GM19452 (cell line): ENCODE data around the gene LRRTM4.

Source experiments
- ATAC-seq: cut with Tn5 transposase; IDR thresholded peaks from one replicate; pipeline ENCODE4 v1.9.1; 2021; ENCODE audit not compliant: unreplicated experiment

The LRRTM4 gene

DNA sequence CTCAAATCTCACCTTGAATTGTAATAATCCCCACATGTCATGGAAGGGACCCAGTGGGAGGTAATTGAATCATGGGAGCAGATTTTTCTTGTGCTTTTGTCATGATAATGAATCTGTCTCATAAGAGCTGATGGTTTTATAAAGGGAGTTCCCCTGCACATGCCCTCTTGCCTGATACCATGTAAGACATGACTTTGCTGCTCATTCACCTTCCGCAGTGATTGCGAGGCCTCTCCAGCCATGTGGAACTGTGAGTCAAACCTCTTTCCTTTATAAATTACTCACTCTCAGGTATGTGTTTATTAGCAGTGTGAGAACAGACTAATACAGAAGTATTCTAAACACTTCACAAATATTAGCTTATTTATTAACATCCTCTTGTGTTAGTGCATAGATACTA, 516.7 kb downstream of the LRRTM4 start:
- ATAC-seq = no peak

- ATAC-seq = no peak
These were observed 520.3 kb downstream of the LRRTM4 start for GRCh38 chr2:77001895-77002294.

GRCh38 chr2:76998704-76999103, 523.5 kb downstream of the LRRTM4 start:
- no peak for ATAC-seq

DNA sequence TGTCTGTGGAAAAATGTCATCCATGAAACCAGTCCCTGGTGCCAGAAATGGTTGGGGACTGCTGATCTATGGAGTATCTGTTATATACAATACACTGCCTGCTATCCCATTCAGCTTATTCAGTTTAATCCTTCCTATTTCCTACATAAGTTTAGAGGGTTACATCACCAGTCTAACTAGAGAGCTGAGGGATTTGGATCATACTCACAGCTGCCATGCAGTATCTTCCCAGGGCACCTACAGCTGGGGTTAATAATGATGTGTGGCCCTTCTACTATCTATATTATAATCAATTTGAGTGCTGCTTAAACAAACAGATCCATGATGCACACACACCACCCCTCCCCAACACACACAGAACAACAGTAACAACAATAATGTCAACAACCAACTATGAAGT, 524.0 kb downstream of the LRRTM4 start:
- ATAC-seq = no peak

DNA sequence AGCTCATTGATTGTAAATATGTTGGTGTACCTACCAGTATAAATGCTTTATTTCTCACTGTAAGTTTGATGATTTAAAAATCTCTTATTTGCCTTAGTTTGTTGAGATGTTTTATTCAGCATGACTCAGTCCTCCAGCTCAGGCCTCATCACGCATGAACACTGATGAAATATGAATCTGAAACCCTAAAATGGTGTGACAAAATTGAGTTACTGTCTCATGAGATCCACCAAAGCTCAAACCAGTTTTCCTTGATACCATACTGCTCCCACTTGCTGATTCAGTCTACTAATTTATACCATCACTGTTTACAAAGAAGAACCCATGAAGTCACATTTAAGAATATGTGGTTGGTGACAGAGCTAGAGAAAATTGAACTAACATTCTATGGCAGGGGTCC, 524.9 kb downstream of the LRRTM4 start:
- no peak for ATAC-seq

DNA sequence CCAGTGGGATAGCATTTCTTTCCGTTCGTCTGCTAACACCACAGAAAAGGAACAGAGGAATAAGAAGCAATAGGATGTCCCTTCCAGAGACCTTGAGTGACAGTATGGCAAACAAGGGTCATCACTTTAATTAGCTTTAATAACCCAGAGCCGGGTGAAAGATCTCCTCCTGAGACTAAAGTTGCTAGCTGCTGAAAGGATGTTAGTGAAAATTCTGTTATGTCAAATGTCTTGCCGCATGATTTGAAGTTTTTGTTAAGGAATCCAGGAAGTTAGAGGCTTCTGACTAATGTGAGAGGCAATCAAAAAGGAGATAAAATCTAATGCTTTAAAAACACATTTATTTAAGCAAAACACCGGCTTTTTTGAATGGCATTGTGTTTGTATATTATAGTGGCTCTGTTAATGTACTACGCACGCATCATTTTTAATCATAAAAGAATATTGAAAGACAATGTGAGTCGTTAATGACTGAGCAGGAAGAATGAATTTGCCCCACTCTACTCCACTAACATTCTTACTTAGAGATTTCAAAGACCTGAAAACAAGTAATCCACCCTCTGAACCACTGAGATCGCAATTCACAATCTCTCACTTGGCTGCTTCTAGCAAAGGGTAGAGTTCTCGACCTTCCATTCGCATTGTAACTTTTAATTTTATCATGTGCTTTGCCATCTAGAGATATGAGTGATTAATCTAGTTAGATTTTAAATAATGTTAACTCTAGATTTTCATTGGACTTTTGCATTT, 536.6 kb downstream of the LRRTM4 start:
- ATAC-seq = no peak

GRCh38 chr2:76984359-76984758, 537.8 kb downstream of the LRRTM4 start:
- ATAC-seq = no peak

DNA sequence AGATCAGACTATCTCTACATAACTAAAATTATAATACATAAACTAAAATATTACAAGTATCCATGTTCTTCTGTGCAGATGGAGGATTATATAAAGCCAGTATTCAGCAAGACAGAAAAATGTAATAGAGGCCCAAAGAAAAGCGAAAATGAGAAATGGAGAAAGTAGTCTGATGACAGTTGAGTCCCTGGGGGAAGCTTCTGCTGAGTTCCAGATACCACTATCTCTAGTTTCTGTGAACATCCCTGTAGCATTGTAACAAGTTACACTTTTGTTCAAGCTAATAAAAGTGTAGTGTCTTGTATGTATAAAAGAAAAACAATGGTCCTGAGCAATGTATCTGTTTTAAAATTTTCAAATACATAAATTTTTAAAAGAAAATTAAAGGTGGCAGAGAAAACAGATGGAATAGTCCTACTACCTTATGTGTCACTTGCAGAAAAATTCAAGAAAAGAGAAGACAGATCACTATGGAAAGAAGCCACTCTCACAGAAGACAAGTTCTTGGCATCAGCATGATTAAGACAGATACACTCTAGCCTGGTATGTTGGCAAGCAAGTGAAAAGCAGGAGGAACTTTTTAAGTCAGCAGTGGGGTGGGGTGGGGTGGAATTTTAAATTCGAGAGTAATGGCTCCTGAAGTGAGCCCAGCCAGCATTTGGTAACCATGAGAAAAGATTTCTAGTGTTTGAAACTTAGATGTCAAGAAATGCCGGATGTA, 541.9 kb downstream of the LRRTM4 start:
- no peak for ATAC-seq

DNA sequence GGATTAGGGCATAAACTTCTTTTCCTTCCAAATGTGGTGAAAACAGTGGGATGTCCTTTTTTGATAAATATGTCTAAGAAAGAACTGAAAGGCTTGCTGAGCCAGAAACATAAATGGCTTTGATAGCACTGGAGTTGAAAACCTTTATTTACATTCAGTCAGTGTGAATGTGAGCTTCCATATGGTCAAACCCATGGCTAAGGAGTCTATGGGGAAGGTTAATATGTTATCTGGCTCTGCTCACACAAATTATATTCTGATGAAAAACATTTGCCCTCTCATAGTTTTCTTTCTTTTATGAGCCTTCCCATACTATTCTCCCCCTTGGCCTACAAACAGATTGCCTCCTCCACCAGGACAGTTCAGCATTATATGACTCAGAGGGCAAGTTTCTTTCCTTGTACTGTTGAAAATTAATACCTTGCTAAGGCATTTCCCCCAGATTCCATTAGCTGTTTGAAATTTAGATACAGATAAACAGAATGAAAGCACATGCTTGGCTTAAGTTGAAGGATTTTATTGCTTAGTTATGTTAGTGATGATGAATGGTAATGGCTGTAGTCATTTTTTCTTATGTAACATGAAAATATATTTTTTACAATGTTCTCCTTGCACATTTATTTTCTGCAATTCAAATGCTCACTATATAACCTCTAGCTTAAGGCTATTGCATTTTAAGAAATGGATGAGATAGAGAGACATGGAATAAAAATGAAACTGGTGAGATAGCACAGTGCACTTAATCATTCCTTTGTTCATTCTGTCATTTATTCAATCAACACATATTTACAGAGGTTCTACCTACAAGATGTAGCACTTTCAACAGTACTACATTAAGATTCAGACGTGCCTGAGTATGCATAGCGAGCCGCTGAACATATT, 544.1 kb downstream of the LRRTM4 start:
- ATAC-seq = no peak

DNA sequence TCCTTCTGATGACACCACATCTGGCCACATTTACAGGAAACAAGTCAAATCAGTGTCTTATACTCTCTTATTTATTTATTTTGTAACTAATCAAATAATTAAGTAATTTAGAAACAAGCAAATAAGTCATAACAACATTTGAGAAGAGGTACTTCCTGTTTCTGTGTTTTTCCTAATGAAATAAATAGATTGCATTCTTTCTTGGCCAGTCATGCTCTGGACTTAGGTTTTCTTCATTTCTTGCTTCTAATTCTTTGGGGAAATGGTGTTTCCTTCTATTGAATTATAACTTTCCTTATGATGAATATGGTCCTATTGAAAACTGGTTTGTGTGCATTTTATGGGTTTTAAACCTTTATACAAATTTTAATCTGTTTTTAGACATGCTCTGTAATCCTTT, 546.4 kb downstream of the LRRTM4 start:
- ATAC-seq = no peak

GRCh38 chr2:76973610-76974009, 548.6 kb downstream of the LRRTM4 start:
- ATAC-seq = no peak

- ATAC-seq = no peak
These were observed 556.4 kb downstream of the LRRTM4 start for GRCh38 chr2:76965772-76966171.

DNA sequence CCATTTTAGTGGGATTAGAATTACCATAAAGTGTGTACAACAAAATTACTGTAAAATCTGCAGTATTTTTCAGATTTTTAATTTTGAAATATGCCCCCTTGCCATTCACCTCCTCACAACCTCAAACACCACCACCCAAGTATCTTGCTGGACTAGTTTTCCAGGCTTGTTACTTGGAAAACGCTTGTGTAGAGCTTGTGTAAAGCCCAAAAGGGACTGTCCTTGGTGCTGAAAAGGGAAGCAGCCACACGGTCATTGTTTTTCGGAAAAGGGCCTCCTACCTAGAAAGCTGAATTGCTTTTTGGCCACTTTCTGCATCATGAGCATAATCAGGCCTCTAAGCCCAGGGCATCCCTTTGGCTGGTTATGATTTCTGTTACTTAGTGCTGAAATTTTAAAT, 563.4 kb downstream of the LRRTM4 start:
- ATAC-seq = no peak

GRCh38 chr2:76953733-76954347, 568.3 kb downstream of the LRRTM4 start:
- ATAC-seq = no peak

DNA sequence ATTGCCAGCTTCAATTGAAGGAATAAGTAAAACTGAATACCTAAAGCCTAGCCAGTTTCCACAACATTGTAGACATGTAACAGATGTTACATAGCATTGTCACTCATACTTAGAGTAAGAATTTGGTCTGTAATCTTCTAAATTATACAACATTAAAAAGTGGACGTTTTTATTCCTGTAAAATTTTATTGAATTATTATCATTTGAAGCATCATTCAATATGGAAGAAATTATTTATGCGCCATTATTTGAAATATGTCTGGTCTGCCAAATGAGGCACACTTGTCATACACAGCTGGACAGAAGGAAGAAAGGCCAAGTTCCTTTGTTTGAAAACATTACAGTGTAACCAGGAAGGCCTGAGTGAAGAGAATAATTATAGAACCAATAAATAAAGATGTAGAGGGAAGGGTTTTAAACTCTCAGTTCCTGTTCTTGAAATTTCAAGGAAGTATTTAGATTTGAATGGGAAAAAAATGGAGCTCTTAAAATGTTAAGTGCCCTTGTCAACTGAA, 575.5 kb downstream of the LRRTM4 start:
- no peak for ATAC-seq

GRCh38 chr2:76940559-76940958, 581.6 kb downstream of the LRRTM4 start:
- no peak for ATAC-seq

- no peak for ATAC-seq
These were observed 584.0 kb downstream of the LRRTM4 start for GRCh38 chr2:76938153-76938552.

DNA sequence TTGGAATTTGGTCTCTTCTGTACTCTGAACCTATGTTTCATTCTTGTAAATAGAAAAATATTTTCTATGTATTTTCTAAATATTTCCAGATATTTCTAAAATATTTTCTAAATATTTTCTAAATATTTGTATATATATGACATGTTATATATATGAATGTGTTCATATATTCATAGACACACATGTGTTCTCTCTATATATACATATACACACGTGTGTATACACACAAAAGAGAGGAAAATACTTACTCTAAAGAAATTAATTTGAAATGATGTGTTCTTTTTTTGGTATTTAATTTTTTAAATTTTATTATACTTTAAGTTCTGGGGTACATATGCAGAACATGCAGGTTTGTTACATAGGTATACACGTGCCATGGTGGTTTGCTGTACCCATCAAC, 589.6 kb downstream of the LRRTM4 start:
- ATAC-seq = no peak

DNA sequence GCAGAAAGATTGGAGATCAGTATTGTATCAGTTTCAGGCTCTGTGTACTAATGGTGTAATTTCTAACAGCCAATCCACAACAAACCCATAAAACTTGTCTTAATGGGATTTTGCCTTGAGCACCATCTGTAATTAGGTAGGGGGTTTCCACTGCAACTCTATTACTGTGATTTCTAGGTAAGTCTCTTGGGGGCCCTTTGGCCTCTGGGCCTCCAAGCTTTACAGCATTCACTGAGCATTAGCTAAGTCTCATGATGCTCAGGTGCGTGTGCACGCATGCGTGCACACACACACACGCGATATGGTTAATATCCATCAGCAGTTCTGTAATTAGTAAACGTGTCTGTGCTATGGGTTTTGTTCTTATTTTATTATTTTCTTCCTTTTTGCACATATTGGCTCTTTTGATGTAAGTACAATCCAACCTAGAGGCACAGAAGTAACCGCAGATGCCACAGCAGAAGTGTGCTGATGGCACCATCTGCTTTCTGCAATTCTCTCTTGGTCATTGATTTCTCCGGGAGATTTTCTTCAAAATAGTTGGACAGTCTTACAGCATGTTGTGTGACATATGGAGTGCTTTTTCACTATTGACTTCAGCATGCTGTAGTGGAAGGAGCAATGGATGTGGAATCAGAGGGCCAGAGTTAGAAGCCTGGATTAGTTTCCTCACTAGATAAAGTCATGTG, 592.0 kb downstream of the LRRTM4 start:
- no peak for ATAC-seq

DNA sequence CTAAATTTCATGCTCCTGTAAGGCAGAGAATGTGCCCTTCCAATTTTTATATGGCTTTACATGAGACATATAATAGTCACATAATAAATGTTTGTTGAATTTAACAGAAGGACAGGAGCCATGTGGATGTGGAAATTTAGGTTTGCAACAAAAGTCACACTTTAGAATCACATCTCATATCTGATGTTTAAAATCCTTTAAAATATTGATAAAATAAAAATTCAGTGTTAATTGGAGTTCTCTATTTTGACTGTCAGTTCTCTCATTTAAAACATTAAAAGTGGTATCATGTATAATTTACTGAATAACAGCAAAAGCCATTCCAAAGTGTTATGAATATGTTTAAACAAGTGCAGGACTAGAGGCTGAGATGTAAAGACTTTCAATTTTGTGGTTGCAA, 594.1 kb downstream of the LRRTM4 start:
- ATAC-seq = no peak
